GM10248 (cell line): Measurements from ENCODE around the gene MAP3K9.
A peak's percentile ranks its signal among the peaks of the same experiment; 100 is the strongest.

Experiments used
- CTCF ChIA-PET: fragments of 300-600 bp; sonication (Branson Sonifier 250); formaldehyde crosslinking; extraction: SDS; loops from one replicate; lab custom pipeline; 2021; ENCODE audit warnings: antibody characterized with exemption; lab: Yijun Ruan, JAX
- POLR2A ChIA-PET: fragments of 350-650 bp; sonication (Branson Sonifier 250); formaldehyde crosslinking; extraction: SDS; loops from one replicate; lab custom pipeline; 2020; ENCODE audit warnings: antibody characterized with exemption; lab: Yijun Ruan, JAX
- DNase-seq: peaks from one replicate; pipeline ENCODE4 v3.0.0; 2012; ENCODE audit errors: extremely low spot score
- TF ChIP-seq, protein P1 (sequence below): IDR thresholded peaks from 2 replicates; pipeline ENCODE4 v1.5.1; 2012; ENCODE audit warnings: mild to moderate bottlenecking, low read depth; ENCODE audit errors: extremely low read depth, missing control alignments, control extremely low read depth

The MAP3K9 gene

DNA sequence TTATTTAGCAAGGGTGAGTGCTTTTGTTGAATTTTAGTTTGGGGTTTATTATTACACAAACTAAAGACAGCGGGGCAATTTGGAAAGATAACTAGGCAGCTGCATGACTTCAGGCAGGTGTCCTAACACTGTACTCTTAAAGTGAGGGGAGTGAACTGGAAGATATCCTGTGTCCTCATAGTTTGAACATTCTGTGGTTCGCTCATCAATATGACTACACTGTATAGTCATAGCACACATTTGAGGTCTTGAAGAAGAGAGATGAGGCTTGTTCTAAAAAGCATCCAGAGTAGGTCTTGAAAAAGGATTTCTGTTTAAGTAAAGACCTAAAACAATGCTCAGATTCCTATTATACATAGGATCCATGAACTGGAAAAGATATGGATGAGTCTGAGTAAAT lies 1.7 kb upstream of the MAP3K9 start:
- TF ChIP-seq, protein P1, sequence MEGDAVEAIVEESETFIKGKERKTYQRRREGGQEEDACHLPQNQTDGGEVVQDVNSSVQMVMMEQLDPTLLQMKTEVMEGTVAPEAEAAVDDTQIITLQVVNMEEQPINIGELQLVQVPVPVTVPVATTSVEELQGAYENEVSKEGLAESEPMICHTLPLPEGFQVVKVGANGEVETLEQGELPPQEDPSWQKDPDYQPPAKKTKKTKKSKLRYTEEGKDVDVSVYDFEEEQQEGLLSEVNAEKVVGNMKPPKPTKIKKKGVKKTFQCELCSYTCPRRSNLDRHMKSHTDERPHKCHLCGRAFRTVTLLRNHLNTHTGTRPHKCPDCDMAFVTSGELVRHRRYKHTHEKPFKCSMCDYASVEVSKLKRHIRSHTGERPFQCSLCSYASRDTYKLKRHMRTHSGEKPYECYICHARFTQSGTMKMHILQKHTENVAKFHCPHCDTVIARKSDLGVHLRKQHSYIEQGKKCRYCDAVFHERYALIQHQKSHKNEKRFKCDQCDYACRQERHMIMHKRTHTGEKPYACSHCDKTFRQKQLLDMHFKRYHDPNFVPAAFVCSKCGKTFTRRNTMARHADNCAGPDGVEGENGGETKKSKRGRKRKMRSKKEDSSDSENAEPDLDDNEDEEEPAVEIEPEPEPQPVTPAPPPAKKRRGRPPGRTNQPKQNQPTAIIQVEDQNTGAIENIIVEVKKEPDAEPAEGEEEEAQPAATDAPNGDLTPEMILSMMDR = no peak
- CTCF ChIA-PET = no interaction called here
- POLR2A ChIA-PET = no interaction called here
- DNase-seq = no peak

DNA sequence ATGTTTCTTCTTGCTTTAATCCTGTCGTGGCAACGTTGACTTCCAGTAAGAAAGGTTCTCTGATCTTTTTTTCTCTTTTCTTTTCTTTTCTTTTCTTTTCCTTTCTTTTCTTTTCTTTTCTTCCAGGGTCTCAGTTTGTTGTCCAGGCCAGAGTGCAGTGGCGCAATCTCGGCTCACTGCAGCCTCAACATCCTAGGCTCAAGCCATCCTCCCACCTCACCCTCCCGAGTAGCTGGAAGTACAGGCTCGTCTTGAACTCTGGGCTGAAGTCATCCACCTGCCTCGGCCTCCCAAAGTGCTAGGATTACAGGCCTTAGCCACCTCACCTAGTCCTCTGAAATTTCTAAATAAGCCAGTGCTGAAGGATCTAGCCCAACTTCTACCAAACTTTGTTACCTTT lies 1.3 kb upstream of the MAP3K9 start:
- ChIA-PET CTCF (interaction anchor here (1.6 to 2.9 kb wide), 3 partner anchors 8 to 209 kb away, joined by 4 to 31 read pairs (median 6); no protein-coding TSS in a partner anchor), POLR2A (no interaction called here)
- TF ChIP-seq, protein P1 = no peak
- no peak for DNase-seq

DNA sequence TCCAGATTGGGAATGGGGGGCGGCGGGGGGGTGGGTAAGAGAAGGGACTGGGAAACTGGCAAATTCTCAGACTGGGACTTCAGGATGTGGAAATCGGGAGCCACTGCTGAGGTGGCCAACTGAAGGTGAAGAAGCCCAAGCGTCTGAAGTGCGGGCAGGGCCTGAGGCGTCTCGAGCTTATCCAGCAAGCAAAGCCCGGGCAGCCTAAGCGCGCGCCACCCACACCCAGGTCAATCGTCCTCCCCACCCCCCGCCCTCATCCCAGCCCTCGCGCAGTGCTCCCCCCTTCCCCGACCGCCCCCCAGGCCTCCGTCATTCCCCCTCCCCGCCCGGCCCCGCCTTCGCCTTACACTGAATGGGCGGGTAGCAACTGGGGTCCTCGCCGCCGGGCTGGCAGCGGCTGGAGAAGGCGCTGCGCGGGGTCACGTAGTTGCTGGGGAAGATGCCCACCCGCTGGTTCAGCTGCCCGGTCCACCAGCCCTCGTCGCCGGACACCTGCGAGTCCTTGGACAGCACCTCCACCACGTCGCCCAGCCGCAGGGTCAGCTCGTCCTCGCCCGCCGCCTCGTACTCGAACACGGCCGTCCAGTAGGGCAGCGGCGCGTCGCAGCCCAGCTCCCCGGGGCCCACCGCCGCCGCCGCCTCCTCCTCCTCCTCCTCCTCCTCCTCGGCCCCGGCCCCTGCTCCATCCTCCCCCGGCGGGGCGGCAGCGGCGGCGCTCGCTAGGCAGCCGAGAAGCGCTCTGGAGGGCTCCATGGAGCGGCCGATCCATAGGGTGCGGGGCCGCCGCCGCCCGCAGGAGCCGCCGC lies 693 bp downstream of the MAP3K9 start:
- DNase-seq = peak; percentile 49
- ChIA-PET CTCF (interaction anchor here (0.7 to 2.9 kb wide), 10 partner anchors 10 to 210 kb away, joined by 3 to 31 read pairs (median 4); partner anchors contain the start of gene PCNX1), POLR2A (no interaction called here)
- TF ChIP-seq, protein P1 = no peak

DNA sequence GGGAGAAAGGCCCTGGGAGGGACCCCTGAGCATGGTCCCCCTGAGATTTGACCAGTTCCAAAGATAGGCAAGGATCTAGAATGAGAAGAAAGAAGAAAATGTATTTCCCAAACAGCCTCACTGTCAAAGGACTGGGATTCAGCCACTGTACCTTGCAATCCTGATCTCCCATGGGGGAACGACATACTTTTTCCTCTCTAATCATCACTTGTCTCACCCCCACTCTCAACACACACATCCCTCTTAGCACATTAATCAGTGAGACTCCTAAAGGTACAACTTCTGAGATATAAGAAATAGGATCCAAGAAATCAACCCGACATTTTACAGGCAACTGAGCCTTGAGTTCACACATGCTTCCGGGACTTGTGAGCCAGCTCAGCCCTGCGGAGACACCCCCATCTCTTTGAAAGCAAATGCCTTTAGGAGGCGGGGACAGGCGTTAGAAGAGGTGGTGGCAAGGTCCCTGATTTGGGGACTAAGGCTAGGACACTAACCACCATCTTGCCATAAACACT lies 1.4 kb downstream of the MAP3K9 start:
- DNase-seq = peak; percentile 65
- TF ChIP-seq, protein P1 = no peak
- ChIA-PET POLR2A (no interaction called here), CTCF (interaction anchor here (0.7 to 2.9 kb wide), 3 partner anchors 11 to 95 kb away, joined by 3 to 31 read pairs (median 3); no protein-coding TSS in a partner anchor)

DNA sequence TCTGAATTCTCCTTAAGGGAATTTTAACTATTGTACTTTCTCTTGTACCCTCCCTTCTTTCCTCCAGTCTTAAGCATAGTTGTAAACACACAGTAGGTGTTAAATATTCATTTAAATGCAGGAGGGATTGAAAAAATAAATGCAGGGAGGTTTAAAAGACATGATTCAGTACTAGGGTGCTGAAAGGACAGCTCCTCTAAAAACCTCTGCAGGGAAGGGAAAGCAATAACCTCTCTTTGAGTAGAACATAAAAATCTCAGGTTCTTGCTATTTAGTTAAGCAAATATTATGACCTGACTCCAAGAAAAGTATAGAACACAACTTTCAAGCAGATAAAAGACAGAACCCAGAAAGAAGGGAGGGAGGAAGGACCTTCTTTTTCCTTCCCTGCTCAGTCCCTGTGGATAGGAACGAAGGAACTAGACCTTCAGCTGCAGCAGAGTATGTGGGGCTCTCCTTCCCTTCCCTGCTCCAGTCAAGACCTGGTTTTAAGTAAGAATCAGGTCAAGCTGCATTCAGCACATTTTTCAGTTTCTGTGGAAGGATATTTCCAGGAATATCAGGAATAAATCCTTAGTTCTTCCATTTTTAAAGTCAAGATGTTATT lies 4.7 kb downstream of the MAP3K9 start:
- DNase-seq = no peak
- ChIA-PET POLR2A (no interaction called here), CTCF (interaction anchor here (1.4 to 3.9 kb wide), 3 partner anchors 12 to 42 kb away, joined by 3 to 33 read pairs (median 3); no protein-coding TSS in a partner anchor)
- TF ChIP-seq, protein P1 = no peak

DNA sequence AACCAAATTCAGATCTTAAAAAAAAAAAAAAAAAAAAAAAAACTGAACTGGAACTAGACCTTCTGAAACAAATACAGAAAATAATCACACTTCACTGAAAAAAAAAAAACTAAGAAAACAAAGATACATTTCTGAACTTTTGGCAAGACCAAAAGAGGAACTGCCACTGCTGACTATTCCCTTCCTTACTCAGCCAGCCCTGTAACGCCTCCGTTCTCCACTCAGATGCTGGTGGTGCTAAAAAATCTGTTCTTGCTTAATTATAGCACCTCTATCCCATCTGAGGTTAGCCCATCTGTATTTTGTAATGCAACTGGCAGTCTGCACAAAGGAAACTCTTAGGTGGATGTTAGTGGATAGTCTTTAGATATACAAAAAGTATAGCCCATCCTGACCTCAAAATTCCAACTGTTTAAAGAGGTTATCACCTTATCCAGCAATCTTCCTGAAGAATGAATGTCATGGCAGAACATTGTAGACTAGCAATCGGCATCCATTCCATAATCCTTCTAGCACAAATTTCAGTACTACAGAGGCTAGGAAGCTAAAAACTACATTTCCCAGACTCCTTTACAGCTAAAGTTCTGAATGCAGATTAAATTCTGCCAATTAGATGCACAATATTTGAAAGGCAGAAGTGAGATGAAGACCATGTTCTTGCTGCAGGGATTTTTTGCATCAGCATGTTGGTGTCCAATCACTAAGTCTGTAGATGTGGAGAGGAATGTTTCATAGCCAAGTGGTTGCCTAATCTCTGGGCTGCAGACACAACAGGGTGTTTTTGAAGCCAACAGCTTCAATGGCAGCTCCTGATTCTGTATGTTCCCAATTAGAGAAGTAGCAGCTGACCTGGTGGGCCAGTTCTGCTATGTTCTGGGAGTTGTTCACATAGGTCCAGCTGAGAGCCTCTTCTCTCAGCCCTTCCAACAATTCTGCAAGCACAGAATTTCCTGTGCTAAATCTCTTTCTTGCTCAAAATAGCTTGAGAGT lies 5.7 kb downstream of the MAP3K9 start:
- TF ChIP-seq, protein P1 = no peak
- POLR2A ChIA-PET = no interaction called here
- peak; percentile 75 for DNase-seq
- CTCF ChIA-PET = interaction anchor here (1.4 to 3.9 kb wide), 2 partner anchors 11 to 14 kb away, joined by 3 to 33 read pairs; no protein-coding TSS in a partner anchor
